Measurements from ENCODE around the gene MFSD1. TPM values are rescaled to one million over a fixed set of nuclear protein-coding genes. Genes with fewer than 3 reads are reported as not detected.

The MFSD1 gene
- total and polyA plus RNA-seq, 2 of the 13 experiments (the other 11 are each of a cell fraction or from before 2014, with no cell fraction given), result 17.3 to 37.9 TPM

GRCh38 chr3:158753854-158754253, 48.0 kb upstream of the MFSD1 start:
- no TSS peak for BruUV-seq (replicated peaks)
- FAIRE-seq (no peak), DNase-seq (ENCODE audit: low spot score) (no peak), ATAC-seq (no peak)
- intact Hi-C loops (cut with micrococcal nuclease; ENCODE audit: unreplicated experiment), result no loop called here
- Histone ChIP-seq H3K27ac (ENCODE audit: extremely low read length, insufficient read depth, low read length) (no peak overlapping the region), H3K36me3 (replicated peaks in 1 of 2; ENCODE audit: control insufficient read depth in 1 of 2, insufficient read depth in 2 of 2, low read length in 2 of 2) (no peaks in the 10 kb centered on the region), H3K27me3 (ENCODE audit: control insufficient read depth in 1 of 2, insufficient read depth in 2 of 2, low read length in 2 of 2) (no peaks in the 10 kb centered on the region), H3K9ac (ENCODE audit: insufficient read depth, low read depth, low read length) (no peak overlapping the region), H3K9me3 (ENCODE audit: low read length) (no peaks in the 10 kb centered on the region), H3K4me1 (ENCODE audit: insufficient read depth, low read length) (no peaks in the 10 kb centered on the region), H3K4me3 (replicated peaks in 1 of 3; ENCODE audit: insufficient read depth in 1 of 3, low read depth in 2 of 3, low read length in 3 of 3) (no peak overlapping the region), H2AFZ (ENCODE audit: low read length) (no peak overlapping the region), H3K79me2 (ENCODE audit: insufficient read depth, low read length) (no peaks in the 10 kb centered on the region), H3K4me2 (ENCODE audit: low read depth, low read length) (no peak overlapping the region), H4K20me1 (ENCODE audit: insufficient read depth, low read length) (no peaks in the 10 kb centered on the region)
- 96% methylated on average over 2 of the region's 5 CpGs for WGBS (ENCODE audit: low lambda C conversion rate)
- CTCF ChIA-PET (ENCODE audit: low intra/inter-chr PET ratio, low total read pairs), result no interaction called here
- POLR2A ChIA-PET, result no interaction called here
- in situ Hi-C loops (cut with HindIII; ENCODE audit: extremely low pct_ligation_motif_present, low pct_unique_long_range_greater_than_20kb), result no loop called here
- TF ChIP-seq FOXP1 (IDR thresholded peaks at IDR 0.05) (no peak), FOXP1 (CRISPR knock-in tag; IDR thresholded peaks at IDR 0.05) (no peak), POLR2G (IDR thresholded peaks at IDR 0.05; ENCODE audit: low read depth, low read length) (no peak), ELF3 (CRISPR knock-in tag; IDR thresholded peaks at IDR 0.05) (no peak), GATAD2A (CRISPR knock-in tag; IDR thresholded peaks at IDR 0.05) (no peak), AHDC1 (CRISPR knock-in tag; IDR thresholded peaks at IDR 0.05; ENCODE audit: borderline replicate concordance) (no peak), KLF9 (CRISPR knock-in tag; IDR thresholded peaks at IDR 0.05; ENCODE audit: low read depth) (no peak), CHCHD3 (CRISPR knock-in tag; IDR thresholded peaks at IDR 0.05) (no peak), HMGA1 (CRISPR knock-in tag; conservative IDR thresholded peaks at IDR 0.05) (no peak), ZNF296 (CRISPR knock-in tag; conservative IDR thresholded peaks at IDR 0.05) (no peak), GPBP1L1 (CRISPR knock-in tag; IDR thresholded peaks at IDR 0.05) (no peak), LRRFIP1 (CRISPR knock-in tag; conservative IDR thresholded peaks at IDR 0.05) (no peak), ZNF362 (CRISPR knock-in tag; IDR thresholded peaks at IDR 0.05; ENCODE audit: borderline replicate concordance) (no peak), HOXA7 (CRISPR knock-in tag; IDR thresholded peaks at IDR 0.05) (no peak), MTF1 (CRISPR knock-in tag; IDR thresholded peaks at IDR 0.05) (no peak)

Measured in HepG2 (cell line).